SKM-1 treated with dmso at 0.1 percent for 144 hours (cell line): ENCODE measurements around the gene PCGF3.
"Not testable (repeated sequence)": the region's sequence is repeated elsewhere in the genome, so short reads cannot be mapped to it uniquely, and the experiment has no call there.

Experiments
- DNase-seq: peaks from one replicate; lab custom pipeline; 2025; ENCODE audit not compliant: unreplicated experiment; lab: John Stamatoyannopoulos, UW

The PCGF3 gene

DNA sequence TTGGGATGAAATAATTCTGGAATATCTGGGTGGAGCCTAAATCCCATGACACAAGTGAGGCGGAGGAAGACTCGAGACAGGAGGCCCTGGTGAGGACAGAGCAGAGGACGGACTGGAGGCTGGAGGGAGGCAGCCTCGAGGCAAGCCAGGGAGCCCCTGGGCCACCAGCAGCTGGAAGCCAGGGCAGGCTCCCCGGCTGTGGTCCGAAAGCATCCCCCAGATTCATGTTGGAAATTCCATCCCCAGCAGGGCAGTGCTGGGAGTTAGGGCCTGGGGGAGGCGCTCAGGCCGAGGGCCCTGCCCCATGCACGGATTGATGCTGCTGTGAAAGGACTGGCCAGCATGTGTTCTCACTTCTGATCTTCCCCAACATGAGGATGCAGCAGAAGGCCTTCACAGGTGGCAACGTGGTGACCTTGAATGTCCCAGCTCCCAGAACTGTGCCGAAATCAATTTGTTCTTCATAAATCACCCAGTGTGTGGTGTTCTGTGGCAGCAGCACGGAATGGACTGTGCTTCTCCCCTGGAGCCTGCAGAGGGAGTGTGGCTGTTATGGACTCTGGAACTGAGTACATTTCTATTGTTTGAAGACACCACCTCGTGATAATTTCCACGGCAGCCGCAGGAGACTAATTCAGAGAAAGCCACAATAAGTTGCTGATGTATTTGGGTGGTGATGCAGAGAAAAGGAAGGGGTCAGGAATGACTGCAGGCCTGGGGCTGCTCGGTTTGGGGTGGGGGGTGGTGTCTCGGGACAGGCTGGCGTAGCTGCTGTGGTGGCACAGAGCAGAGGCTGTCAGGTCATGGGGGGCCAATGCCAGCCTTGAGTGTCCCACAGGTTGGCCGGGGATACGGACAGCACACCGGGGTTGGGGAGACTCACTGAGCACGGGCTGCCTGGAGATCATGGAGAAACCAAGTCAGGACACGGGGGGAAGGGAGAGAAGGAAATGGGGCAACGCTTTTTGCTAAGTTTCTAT, 56.9 kb downstream of the PCGF3 start:
- DNase-seq = no peak

DNA sequence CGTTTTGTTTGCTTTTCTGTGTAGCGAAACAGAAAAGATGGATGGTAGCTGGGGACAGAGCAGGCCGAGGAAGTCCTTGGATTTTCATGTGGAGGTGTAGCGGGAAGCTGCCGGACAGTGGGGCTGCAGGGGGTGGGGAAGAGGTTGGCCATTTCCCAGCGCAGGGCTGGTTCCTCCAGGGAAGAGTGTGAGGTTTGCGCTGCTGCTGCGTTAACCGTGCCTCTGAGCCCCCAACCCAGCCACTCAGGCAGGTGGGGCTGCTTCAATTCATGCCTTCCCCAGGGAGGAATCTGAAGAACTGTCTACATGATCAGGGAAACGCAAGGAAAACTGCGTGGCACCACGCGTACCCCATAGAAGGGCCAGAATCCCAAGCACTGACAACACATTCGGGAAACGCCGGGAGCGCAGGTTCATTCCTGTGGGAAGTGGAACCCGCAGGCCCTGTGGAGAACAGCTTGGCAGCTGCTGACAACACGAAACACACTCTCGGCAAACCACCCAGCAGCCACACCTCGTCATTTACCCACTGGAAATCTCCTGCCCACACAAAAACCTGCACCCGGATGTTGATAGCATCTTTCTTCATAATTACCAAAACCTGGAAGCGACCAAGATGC, 57.7 kb downstream of the PCGF3 start:
- no peak for DNase-seq

DNA sequence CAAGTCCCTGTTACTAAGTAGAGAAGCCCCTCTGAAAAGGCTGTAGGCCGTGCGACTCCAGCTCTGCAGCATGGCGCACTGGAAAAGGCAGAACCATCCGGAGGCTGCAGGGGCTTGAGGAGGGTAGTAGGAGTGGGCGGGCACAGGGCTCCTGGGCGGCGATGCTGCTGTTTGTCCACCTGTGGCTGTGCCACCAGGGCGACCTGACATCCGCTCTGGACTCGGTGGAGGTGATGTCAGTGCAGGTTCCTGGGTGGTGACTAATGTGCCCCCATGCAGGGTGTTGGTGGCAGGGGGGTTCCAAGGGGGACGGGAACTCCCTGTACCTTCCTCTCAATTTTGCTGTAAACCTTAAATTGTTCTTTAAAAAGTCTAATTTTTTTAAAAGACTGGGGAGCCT, 58.3 kb downstream of the PCGF3 start:
- DNase-seq = no peak

DNA sequence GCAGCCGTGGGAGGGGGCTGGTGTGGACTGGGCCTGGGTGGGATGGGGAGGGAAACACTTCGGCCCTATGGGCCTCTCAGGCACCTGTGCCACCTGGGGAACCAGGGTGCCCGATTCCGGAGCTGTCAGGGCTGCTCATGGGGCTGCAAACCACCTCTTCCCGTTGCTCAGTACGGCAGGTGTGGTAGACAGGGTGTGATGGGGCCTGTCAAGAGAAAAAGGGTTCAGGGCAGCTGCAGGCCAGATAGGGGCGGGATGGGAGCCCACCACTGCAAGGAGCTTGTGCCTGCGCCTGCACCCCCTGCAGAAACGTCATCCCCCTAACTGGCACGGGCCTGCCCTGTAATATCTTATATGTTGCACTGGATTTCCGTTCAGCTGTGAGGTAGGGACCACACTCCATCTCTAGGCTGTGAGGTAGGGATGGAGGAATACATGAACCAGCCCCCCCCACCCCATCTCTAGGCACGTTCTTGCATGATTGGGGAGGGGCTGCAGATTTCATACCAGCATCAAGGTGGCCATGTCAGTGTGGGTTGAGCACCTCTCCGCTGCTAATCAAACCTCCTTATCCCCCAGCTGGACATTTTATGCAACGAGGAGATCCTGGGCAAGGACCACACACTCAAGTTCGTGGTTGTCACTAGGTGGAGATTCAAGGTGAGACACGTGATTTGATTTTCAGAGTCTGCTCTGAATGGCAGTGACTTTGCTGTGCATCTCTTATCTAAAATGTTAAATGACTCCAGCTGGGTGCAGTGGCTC, 59.0 kb downstream of the PCGF3 start:
- DNase-seq = no peak

DNA sequence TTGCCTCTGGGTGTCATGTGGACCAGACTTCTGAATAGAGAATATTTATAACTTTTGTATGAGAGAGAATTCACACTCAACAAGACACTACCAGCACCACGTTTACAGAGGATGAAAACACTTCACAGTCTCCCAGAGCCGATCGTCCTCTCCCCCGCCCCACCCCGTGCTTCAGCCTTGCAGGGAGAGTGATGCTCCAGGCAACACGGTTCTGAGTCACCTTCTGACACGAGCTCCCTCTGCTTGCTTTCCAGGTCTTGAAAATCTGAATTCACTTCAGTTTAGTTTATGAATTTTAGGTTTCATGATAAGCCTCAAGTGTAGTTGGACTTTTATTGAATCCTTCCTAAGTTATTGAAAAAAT, 60.5 kb downstream of the PCGF3 start:
- DNase-seq = no peak

DNA sequence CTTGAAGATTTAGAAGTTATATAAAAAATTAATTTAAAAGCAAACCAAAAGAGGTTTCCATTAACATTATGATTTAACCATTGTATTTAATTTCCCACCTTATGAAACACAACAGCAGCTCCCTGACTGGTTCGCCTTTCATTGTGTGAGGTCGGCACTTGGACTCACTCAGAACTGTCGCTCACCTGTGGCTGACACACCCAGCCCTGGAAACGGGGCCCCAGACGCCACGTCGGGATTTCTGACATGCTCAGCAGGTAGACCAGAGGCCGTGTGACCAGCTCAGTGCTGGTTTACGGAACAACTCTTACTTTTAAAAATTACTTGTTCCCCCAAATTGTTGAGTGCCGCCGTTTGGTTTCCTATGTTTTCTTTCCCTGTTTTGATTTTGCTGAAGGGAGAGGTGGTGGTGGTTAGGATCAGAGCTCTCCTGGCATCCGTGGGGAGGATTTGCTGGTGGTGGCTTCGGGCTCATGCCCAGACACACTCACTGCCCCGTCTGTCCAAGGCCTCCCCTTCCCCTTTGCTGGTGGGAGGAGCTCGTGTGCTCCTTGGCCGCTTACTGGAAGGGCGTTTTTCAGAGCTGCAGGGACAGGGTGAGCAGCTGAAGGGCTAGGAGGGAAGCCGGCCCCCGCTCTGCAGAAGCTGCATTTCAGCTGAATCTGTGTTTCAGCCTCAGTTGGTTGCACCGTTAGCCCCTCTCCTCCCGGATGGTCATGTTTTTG, 61.1 kb downstream of the PCGF3 start:
- DNase-seq = no peak

DNA sequence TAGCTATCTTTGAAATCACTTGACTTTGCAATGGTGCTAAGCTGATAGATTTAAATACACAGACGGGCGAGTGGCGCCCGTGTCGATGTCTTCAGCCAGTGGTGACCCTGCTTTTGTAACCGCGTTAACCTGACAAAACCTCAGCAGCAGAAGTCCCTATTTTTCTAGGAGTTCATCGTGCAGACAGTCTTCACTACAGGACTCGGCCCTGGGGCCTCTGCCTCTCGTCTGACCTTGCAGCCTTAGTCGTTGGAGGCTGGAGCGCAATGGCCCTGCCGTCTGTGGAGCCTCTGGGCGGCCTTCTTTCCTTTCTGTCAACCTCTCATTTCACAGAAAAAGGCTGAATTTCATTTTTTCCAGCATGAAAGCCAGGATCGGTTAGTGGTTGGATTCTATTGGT, 62.4 kb downstream of the PCGF3 start:
- no peak for DNase-seq

DNA sequence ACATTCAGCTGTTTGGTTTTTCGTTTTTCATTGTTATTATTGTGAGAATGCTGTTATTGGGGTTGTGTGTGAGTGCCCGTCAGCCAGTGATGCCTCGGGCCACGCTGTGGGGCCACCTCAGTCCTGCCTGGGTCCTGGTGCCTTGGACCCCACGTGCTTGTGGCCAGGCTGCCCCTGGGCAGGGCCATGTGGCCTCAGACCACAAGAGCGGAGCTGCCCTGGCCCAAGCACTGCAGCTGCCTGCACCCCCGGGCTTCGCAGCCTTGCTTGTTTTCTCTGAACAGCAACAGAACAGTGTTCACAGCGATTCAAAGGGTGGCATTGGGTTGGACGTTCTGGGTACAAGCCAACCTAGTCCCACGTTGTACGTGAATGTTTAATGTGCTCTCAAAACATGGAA, 63.4 kb downstream of the PCGF3 start:
- DNase-seq = no peak

DNA sequence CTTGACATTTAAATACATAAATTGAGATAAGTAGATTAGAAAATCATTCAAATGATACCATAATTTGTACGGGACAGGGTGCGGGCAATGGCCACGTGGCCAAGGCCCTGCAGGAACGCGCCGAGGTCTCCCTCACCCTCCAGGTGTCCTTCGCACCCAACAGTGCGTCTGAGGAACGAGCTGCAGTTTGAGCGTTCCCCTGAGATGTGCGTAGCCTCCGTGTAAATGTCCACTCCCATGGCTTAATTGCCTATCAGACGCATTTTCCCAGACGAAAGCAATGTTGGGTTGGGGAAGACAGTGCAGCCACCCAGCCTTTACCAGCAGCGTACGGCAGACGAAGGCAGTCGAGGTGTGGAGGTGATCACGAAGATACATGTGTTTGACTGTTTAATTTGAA, 63.9 kb downstream of the PCGF3 start:
- no peak for DNase-seq

DNA sequence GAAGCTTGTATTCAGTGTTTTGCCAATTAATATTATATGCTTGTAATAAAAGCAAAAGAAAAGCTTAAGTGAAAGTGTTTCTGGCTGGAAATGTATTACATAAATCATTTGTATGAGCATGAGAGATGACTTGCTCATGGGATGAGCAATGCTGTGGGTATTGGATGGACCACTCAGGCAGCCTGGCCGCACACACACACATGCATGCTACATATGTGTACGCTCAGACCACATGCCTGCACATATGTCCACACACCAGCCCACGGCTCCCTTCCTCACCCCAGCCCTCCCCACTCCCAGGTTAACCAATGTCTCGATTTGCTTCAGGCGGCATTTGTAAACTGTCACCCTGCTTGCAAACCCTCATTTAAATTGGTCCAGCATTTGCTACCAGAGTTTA, 64.4 kb downstream of the PCGF3 start:
- DNase-seq = no peak

DNA sequence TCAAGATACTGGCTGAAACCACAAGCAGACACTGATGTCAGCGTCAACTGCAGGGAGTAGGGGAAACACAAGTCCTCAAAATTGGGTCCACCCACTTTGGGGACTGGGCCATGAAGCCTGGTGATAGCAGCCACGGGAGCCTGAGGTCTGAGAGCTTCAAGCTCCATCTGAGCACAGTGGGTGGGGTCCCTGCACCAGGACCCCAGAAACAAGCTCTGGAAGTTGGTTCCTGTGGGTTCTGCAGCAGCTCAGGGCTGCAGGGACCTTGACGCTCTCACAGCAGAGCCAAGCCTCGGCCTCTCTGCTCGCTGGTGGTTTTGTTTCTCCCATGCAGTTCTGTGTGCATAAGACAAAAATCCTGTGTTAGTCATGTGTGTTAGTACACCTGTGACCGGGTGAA, 65.8 kb downstream of the PCGF3 start:
- DNase-seq = no peak

DNA sequence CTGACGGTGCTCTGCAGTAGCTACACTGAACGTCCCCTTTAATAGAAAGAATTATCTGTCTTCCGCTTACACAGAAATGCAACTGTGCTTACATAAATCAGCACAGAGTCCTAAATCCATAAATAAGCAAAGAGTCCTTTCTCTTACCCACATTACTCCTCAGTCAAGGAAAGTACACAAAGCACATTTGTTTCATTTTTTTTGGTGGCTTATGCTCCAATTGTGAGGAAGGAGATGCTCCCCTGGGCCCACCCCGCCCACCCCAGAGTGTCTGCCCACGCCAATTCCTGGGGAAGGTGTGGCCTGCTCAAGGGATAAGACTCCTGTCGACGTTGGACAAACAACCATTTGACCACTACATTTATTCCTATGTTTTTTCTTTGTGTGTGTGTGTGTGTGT, 66.5 kb downstream of the PCGF3 start:
- no peak for DNase-seq

DNA sequence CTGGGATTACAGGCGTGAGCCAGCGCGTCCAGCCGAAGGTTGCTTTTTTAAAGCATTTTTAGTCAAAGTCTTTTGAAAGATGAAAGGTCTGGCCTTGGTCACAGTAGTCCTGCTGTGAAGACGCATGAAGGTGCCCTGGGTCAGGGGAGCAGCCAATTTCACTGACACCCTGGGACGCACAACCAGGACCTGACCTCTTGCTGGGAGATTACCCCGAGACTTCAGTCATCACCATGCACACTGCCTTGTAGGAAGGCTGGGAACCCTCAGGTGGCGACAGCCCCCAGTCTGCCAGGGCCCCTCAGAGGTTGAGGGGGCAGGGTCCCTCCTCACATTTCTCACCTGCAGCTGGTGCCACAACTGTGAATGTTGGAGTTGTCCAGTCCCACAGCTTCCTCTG, 67.1 kb downstream of the PCGF3 start:
- DNase-seq = no peak

DNA sequence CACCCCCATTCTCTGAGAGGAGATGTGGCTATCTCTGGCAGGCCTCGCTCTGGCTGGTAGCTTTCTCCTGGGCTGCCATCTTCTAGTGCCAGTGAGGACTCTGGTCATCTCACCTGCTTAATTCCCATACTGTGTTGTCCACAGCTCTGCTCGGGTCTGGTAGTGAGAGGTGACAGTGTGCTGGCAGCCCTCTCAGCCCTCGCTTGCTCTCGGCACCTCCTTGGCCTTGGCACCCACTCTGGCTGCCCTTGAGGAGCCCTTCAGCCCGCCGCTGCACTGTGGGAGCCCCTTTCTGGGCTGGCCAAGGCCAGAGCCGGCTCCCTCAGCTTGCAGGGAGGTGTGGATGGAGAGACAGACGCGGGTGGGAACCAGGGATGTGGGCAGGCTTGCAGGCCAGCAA, 67.6 kb downstream of the PCGF3 start:
- no peak for DNase-seq

DNA sequence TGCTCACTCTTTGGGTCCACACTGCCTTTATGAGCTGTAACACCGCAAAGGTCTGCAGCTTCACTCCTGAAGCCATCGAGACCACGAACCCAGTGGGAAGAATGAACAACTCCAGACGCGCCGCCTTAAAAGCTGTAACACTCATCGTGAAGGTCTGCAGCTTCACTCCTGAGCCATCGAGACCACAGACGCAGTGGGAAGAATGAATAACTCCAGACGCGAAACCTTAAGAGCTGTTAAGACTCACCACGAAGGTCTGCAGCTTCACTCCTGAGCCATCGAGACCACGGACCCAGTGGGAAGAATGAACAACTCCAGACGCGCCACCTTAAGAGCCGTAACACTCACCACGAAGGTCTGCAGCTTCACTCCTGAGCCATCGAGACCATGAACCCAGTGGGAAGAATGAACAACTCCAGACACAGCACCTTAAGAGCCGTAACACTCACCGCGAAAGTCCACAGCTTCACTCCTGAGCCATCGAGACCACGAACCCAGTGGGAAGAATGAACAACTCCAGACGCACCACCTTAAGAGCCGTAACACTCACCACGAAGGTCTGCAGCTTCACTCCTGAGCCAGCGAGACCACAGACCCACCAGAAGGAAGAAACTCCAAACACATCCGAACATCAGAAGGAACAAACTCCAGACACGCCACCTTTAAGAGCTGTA, 68.9 kb downstream of the PCGF3 start:
- DNase-seq = not testable (repeated sequence)

DNA sequence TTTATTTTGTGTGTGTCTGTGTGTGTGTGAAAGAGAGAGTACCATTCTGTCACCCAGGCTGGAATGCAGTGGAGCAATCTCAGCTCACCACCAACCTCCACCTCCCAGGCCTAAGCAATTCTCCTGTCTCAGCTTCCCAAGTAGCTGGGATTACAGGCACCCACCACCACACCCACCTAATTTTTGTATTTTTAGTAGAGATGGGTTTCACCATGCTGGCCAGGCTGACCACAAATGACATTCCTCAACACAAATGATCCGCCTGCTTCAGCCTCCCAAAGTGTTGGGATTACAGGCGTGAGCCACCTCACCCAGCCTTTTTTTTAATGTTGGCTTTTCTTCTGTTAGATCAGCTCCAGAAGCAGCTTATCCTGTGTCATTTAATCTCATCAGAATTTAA, 69.9 kb downstream of the PCGF3 start:
- not testable (repeated sequence) for DNase-seq

DNA sequence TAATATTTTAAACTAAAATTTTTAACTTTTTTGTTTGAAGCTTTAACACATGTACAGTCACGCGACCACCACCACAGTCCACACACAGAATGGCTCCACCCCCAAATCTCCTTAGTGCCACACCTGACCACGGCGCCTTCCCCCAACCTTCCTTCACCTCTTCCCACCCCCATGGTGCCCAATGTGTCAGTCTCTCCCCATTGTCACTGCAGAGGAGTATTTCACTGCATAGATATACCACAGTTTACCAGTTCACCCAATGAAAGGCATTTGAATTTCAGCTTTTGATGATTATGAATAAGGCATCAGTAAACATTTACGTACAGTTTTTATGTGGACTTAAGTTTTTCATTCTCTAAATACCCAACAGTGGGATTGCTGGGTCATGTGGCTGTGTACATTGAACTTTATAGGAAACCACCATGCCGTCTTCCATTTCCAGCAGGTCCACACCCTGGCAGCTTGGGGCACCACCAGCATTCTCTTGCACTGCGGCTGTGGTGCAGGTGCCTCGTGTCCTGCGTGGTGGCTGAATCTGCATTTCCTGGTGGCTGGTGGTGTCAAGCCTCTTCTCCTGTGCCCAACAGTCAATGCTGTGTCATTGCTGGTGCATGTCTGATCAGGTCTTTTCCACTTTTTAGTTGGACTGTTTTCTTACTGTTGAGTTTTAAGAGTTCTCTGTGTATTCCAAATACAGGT, 71.3 kb downstream of the PCGF3 start:
- no peak for DNase-seq

DNA sequence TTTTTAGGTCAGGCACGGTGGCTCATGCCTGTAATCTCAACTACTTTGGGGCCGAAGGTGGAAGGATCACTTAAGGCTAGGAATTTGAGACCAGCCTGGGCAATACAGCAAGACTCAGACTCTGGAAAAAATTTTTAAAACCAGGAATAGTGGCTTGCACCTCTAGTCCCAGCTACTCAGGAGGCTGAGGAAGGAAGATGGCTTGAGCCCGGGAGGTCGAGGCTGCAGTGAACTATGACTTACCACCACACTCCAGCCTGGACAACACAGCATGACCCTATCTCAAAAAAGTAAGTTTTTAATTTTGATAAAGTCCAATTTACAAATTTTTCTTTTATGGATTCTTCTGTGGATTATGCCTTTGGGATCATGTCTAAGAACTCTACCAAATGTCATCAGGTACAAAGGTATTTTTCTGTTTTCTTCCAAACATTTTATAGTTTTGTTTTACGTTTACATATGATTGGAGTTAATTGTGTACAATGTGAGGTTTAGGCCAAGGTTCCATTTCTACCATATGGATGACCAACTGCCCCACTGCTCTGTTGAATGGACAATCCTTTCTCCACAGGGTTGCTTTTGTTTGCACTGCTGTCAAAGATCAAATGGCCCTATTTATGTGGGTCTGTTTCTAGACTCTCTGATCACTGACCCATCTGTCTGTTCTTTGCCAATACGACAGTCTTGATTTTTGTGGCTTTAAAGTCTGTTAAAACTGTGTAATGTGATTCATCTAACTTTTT, 72.1 kb downstream of the PCGF3 start:
- no peak for DNase-seq

DNA sequence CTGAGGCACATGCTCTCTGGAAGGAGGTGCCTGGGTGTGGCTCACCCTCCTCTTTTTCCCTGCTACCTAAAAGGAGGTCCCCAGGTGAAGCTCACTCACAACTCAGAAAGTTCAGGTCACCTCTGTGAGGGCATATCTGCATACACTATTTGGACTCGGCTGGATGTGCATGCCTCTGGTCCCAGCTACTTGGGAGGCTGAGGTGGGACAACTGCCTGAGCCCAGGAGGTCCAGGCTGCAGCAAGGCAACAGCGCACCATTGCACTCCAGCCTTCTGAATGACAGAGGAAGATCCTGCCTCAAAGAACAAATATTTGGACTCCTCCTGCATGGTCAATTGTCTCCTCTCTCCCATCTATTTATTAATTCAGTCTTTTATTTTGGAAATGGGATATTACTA, 73.9 kb downstream of the PCGF3 start:
- DNase-seq = no peak
